HG02642 (cell line): ENCODE results near the gene TAS2R20.

Experiments used
- ATAC-seq: cut with Tn5 transposase; IDR thresholded peaks from one replicate; pipeline ENCODE4 v1.9.1; 2021; ENCODE audit warnings: mild to moderate bottlenecking; ENCODE audit not compliant: unreplicated experiment, poor library complexity

Gene TAS2R20

GRCh38 chr12:10965476-10965875 lies 32.6 kb downstream of the TAS2R20 start:
- no peak for ATAC-seq

- no peak for ATAC-seq
Observed at GRCh38 chr12:10960211-10960610, 37.9 kb downstream of the TAS2R20 start.

- no peak for ATAC-seq
Observed at GRCh38 chr12:10959804-10960203, 38.3 kb downstream of the TAS2R20 start.

- ATAC-seq: no peak
Observed at GRCh38 chr12:10957741-10958140, 40.4 kb downstream of the TAS2R20 start.

- ATAC-seq: no peak
Observed at GRCh38 chr12:10956085-10956484, 42.0 kb downstream of the TAS2R20 start.

- no peak for ATAC-seq
Observed at GRCh38 chr12:10952645-10953044, 45.5 kb downstream of the TAS2R20 start.
